GM12865 (cell line): ENCODE data around the gene BIRC2.
"Not testable (repeated sequence)": the region's sequence is repeated elsewhere in the genome, so short reads cannot be mapped to it uniquely, and the experiment has no call there.

Experiments used
- DNase-seq: peaks from one replicate; pipeline ENCODE4 v3.0.0; 2010; ENCODE audit warnings: low read depth
- H3K4me3 ChIP-seq: 2 replicates; pipeline ENCODE4 v1.5.1; 2011; ENCODE audit warnings: mild to moderate bottlenecking, low read depth, low read length, control low read depth
- TF ChIP-seq, protein P1 (sequence below): IDR thresholded peaks from 2 replicates; pipeline ENCODE4 v1.5.1; 2011; ENCODE audit warnings: low read length, control low read depth, low read depth, inconsistent platforms; ENCODE audit not compliant: insufficient read depth; ENCODE audit errors: missing control alignments

Gene BIRC2

DNA sequence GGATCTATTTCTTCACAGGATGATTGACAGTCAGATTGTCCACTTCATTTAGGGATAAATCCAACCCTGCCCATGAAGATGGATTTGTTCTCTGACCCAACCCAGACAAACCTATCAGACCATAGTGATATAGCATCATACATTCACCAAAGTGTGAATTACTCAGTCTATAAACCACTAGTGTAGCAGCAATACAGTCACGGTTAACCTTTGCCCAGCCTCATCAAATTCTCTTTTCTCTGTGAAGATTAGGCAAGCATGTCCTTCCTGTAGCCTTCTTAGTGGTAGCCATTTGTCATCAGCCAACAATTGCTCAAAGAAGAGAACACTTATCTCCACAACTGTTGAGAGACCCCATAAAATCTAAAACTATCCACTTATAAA is 14.4 kb upstream of the BIRC2 start:
- no peak overlapping the region for H3K4me3 ChIP-seq
- TF ChIP-seq, protein P1, sequence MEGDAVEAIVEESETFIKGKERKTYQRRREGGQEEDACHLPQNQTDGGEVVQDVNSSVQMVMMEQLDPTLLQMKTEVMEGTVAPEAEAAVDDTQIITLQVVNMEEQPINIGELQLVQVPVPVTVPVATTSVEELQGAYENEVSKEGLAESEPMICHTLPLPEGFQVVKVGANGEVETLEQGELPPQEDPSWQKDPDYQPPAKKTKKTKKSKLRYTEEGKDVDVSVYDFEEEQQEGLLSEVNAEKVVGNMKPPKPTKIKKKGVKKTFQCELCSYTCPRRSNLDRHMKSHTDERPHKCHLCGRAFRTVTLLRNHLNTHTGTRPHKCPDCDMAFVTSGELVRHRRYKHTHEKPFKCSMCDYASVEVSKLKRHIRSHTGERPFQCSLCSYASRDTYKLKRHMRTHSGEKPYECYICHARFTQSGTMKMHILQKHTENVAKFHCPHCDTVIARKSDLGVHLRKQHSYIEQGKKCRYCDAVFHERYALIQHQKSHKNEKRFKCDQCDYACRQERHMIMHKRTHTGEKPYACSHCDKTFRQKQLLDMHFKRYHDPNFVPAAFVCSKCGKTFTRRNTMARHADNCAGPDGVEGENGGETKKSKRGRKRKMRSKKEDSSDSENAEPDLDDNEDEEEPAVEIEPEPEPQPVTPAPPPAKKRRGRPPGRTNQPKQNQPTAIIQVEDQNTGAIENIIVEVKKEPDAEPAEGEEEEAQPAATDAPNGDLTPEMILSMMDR, result no peak
- no peak for DNase-seq

DNA sequence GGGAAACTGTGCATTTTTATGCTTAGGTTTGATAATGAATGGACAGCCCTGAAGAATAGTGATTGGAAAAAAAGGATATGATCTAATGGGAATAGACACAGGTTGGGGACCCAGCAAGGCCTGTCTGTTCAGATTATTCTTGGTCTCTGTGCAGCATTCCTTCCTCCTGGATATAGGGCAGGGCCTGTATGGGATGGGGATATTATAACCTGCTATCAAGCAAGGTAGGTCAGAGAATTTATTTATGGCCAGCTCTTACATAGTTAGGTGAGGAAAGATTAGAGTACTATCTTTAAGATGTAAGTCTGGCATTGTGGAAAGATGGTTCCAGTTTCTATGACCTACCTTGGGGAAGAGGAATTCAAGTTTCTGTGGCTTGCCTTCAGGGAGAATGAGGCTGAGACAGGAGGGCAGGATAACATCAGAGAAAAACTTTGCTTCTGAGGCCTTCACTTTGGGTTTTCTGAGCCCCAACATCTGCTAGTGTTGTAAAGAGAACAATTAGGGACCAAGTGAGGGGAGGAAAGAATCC is 8.5 kb upstream of the BIRC2 start:
- no peak for DNase-seq
- H3K4me3 ChIP-seq, result no peak overlapping the region
- TF ChIP-seq, protein P1, result no peak

DNA sequence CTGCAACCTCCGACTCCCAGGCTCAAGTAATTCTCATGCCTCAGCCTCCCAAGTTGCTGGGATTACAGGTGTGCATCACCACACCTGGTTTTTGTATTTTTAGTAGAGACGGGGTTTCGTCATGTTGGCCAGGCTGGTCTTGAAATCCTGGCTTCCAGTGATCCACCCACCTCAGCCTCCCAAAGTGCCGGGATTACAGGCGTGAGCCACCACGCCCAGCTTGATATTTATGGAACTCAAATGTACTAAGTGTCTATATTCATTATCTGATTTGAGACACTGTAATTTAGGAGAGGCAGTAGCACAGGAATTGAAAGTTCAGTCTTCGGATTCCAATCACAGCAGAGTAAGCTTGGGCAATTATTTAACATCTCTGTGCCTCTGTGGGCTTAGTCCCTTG is 5.7 kb upstream of the BIRC2 start:
- not testable (repeated sequence) for DNase-seq, H3K4me3 ChIP-seq

DNA sequence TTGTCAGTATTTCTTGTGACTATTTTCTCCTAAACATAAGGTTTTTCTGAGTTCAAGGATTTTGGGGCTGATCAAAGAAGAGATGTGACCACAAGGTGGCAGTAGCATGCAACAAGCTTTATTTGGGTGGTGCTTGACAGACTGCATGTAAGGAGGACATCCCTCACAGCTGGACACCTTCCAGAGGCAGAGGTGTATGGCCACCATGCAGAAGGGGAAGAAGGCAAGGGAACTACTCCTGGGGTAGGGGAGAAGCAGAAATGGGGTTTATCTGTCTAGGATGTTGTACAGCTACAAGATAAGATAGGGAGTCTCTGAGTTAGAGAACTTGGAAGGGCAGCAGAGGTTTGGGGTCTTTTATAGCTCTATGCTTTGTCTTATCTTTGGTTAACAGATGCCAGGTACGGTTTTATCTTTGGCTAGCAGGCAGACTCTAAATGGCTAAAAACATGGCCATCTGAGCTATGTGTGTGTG is 5.1 kb upstream of the BIRC2 start:
- DNase-seq, result peak; percentile 87
- TF ChIP-seq, protein P1, result peak; percentile 83
- no peak overlapping the region for H3K4me3 ChIP-seq

DNA sequence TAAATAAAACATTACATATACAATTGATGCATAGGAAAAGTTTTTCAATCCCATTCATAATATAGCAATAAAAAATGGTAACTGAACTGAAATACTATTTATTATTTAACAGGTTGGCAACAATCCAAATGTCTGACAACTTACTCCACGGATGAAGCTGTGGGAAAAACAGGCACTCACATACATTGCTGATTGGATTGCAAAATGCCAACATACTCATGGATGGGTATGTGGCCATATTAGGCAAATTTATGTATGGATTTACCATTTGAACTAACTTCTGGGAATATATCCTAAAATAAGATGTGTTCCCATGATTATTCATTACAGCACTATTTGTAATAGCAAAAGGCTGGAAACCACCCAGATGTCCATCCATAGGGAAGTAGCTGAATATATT is 3.2 kb upstream of the BIRC2 start:
- H3K4me3 ChIP-seq, result no peak overlapping the region
- TF ChIP-seq, protein P1, result no peak
- no peak for DNase-seq

DNA sequence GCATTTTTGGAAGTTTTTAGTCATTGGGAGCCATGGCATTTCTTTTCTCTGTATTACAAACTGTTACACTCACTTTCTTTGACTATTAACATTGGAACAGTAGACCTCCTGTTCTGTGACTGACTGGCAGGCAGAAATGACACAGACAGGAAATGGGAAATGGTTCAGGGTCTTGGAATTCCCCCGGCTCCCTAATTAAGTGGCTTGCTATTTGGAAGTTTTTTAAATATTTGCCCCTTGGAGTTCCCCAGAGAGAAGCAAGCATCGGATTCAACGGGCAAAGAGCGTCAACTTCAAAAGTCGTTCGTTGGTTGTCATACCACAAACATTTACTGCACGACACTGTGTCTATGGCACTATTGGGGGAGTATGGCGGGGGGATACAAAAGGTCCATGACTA is 1.1 kb upstream of the BIRC2 start:
- peak overlapping the region; percentile 87 for H3K4me3 ChIP-seq
- DNase-seq, result peak; percentile 57
- TF ChIP-seq, protein P1, result no peak

DNA sequence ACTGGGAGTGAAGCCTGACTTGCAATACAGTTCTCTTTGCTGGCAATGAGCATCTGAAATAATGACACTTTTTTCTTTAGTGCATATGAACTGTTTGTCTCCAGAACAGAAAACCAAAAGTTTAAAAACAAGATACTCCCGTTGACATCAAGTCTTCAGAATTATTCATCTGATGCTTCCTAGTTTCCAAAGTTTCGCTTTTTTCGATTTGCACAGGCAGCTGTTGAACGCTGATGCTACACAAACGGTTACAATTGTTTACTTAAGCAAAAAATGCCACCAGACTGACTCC is 612 bp upstream of the BIRC2 start:
- peak overlapping the region; percentile 87 for H3K4me3 ChIP-seq
- TF ChIP-seq, protein P1, result no peak
- DNase-seq, result no peak
